BLaER1 (cell line): ENCODE results near the gene SPOP.

Experiments
- H3K27ac ChIP-seq: shearing (Covaris generic); formaldehyde crosslinking; 2 replicates; pipeline ENCODE4 v1.8.1; 2022
- H3K27me3 ChIP-seq: shearing (Covaris generic); formaldehyde crosslinking; 2 replicates; pipeline ENCODE4 v1.8.1; 2022
- H3K36me3 ChIP-seq: shearing (Covaris generic); formaldehyde crosslinking; 2 replicates; pipeline ENCODE4 v1.8.1; 2022
- H3K4me1 ChIP-seq: shearing (Covaris generic); formaldehyde crosslinking; 2 replicates; pipeline ENCODE4 v1.8.1; 2022
- H3K4me2 ChIP-seq: shearing (Covaris generic); formaldehyde crosslinking; 2 replicates; pipeline ENCODE4 v1.8.1; 2022
- H3K4me3 ChIP-seq: shearing (Covaris generic); formaldehyde crosslinking; 2 replicates; pipeline ENCODE4 v1.8.1; 2022
- H3K9ac ChIP-seq: shearing (Covaris generic); formaldehyde crosslinking; 2 replicates; pipeline ENCODE4 v1.8.1; 2022
- H3K9me3 ChIP-seq: shearing (Covaris generic); formaldehyde crosslinking; 2 replicates; pipeline ENCODE4 v1.8.1; 2022
- H4K20me1 ChIP-seq: shearing (Covaris generic); formaldehyde crosslinking; 2 replicates; pipeline ENCODE4 v1.8.1; 2022
- Cebpa-rat ChIP-seq: shearing (Covaris generic); IDR thresholded peaks from 2 replicates; pipeline ENCODE4 v1.8.1; 2022

SPOP gene

GRCh38 chr17:49621946-49622529, 55.9 kb downstream of the SPOP start:
- Histone ChIP-seq H3K9me3 (no peaks in the 10 kb centered on the region), H4K20me1 (peaks cover 62% of the 10 kb centered on the region), H3K27ac (no peak overlapping the region), H3K4me3 (no peak overlapping the region), H3K4me2 (no peak overlapping the region), H3K36me3 (peaks cover 82% of the 10 kb centered on the region), H3K27me3 (no peaks in the 10 kb centered on the region), H3K4me1 (peaks cover 4% of the 10 kb centered on the region), H3K9ac (no peak overlapping the region)
- no peak for TF ChIP-seq Cebpa-rat

GRCh38 chr17:49621420-49621819, 56.5 kb downstream of the SPOP start:
- H3K4me3 ChIP-seq = no peak overlapping the region
- no peak overlapping the region for H3K9ac ChIP-seq
- no peak overlapping the region for H3K27ac ChIP-seq
- no peak overlapping the region for H3K4me2 ChIP-seq
- H3K36me3 ChIP-seq = peaks cover 87% of the 10 kb centered on the region
- no peaks in the 10 kb centered on the region for H3K9me3 ChIP-seq
- H3K27me3 ChIP-seq = no peaks in the 10 kb centered on the region
- H3K4me1 ChIP-seq = peaks cover 10% of the 10 kb centered on the region
- TF ChIP-seq Cebpa-rat = no peak
- H4K20me1 ChIP-seq = peaks cover 63% of the 10 kb centered on the region

- peaks cover 40% of the 10 kb centered on the region; the same call in 1 of the 2 replicates for H4K20me1 ChIP-seq
- H3K9me3 ChIP-seq = no peaks in the 10 kb centered on the region
- no peak overlapping the region for H3K4me2 ChIP-seq
- H3K9ac ChIP-seq = no peak overlapping the region
- TF ChIP-seq Cebpa-rat = no peak
- peaks cover 12% of the 10 kb centered on the region for H3K4me1 ChIP-seq
- no peak overlapping the region for H3K27ac ChIP-seq
- H3K4me3 ChIP-seq = no peak overlapping the region
- no peaks in the 10 kb centered on the region for H3K27me3 ChIP-seq
- peaks cover 92% of the 10 kb centered on the region for H3K36me3 ChIP-seq
Observed at GRCh38 chr17:49618028-49618611, 59.8 kb downstream of the SPOP start.

GRCh38 chr17:49616601-49617131, 61.2 kb downstream of the SPOP start:
- Histone ChIP-seq H3K4me1 (peaks cover 12% of the 10 kb centered on the region), H3K9ac (no peak overlapping the region), H3K36me3 (peaks cover 90% of the 10 kb centered on the region), H3K9me3 (no peaks in the 10 kb centered on the region), H3K4me2 (peak overlapping the region; percentile 24; the same call in 1 of the 2 replicates), H3K4me3 (no peak overlapping the region), H3K27ac (no peak overlapping the region), H3K27me3 (no peaks in the 10 kb centered on the region), H4K20me1 (peaks cover 32% of the 10 kb centered on the region; the same call in 1 of the 2 replicates)
- TF ChIP-seq Cebpa-rat = no peak

- H3K27ac ChIP-seq = no peak overlapping the region
Observed at GRCh38 chr17:49616086-49616485, 61.8 kb downstream of the SPOP start.

GRCh38 chr17:49613182-49613800, 64.6 kb downstream of the SPOP start:
- TF ChIP-seq Cebpa-rat = no peak
- no peak overlapping the region for H3K9ac ChIP-seq
- peaks cover 12% of the 10 kb centered on the region for H3K4me1 ChIP-seq
- H4K20me1 ChIP-seq = peaks cover 19% of the 10 kb centered on the region; the same call in 1 of the 2 replicates
- H3K4me2 ChIP-seq = no peak overlapping the region
- H3K9me3 ChIP-seq = no peaks in the 10 kb centered on the region
- H3K36me3 ChIP-seq = peaks cover 90% of the 10 kb centered on the region
- H3K27me3 ChIP-seq = no peaks in the 10 kb centered on the region
- H3K4me3 ChIP-seq = no peak overlapping the region
- H3K27ac ChIP-seq = no peak overlapping the region

More at GRCh38 chr17:49616086-49616485, 61.8 kb downstream of the SPOP start:
- Histone ChIP-seq H3K4me3 (no peak overlapping the region), H3K4me1 (peaks cover 12% of the 10 kb centered on the region), H3K9me3 (no peaks in the 10 kb centered on the region), H4K20me1 (peaks cover 28% of the 10 kb centered on the region; the same call in 1 of the 2 replicates), H3K4me2 (no peak overlapping the region), H3K36me3 (peaks cover 90% of the 10 kb centered on the region), H3K9ac (no peak overlapping the region), H3K27me3 (no peaks in the 10 kb centered on the region)
- TF ChIP-seq Cebpa-rat = no peak

- H3K9me3 ChIP-seq = no peaks in the 10 kb centered on the region
- peaks cover 12% of the 10 kb centered on the region for H3K4me1 ChIP-seq
- no peak overlapping the region for H3K4me2 ChIP-seq
- no peak overlapping the region for H3K27ac ChIP-seq
- H3K9ac ChIP-seq = no peak overlapping the region
- no peaks in the 10 kb centered on the region for H3K27me3 ChIP-seq
- peaks cover 19% of the 10 kb centered on the region; the same call in 1 of the 2 replicates for H4K20me1 ChIP-seq
- no peak overlapping the region for H3K4me3 ChIP-seq
- peaks cover 90% of the 10 kb centered on the region for H3K36me3 ChIP-seq
- TF ChIP-seq Cebpa-rat = no peak
Observed at GRCh38 chr17:49612726-49613125, 65.2 kb downstream of the SPOP start.

- Histone ChIP-seq H3K4me2 (no peak overlapping the region), H3K4me1 (no peaks in the 10 kb centered on the region), H3K9me3 (no peaks in the 10 kb centered on the region), H3K4me3 (no peak overlapping the region), H3K27me3 (no peaks in the 10 kb centered on the region), H3K36me3 (peaks cover 91% of the 10 kb centered on the region), H3K27ac (no peak overlapping the region), H3K9ac (no peak overlapping the region), H4K20me1 (peaks cover 7% of the 10 kb centered on the region; the same call in 1 of the 2 replicates)
- TF ChIP-seq Cebpa-rat = 0 out of 2 replicates have a peak, but pooled peaks have one; percentile 28
Observed at GRCh38 chr17:49610883-49611584, 66.9 kb downstream of the SPOP start.

GRCh38 chr17:49604314-49604869, 73.5 kb downstream of the SPOP start:
- H3K9me3 ChIP-seq = no peaks in the 10 kb centered on the region
- H3K27me3 ChIP-seq = no peaks in the 10 kb centered on the region
- H3K9ac ChIP-seq = no peak overlapping the region
- H3K36me3 ChIP-seq = peaks cover 100% of the 10 kb centered on the region
- no peak overlapping the region for H3K27ac ChIP-seq
- no peak overlapping the region for H3K4me2 ChIP-seq
- peaks cover 13% of the 10 kb centered on the region for H3K4me1 ChIP-seq
- H3K4me3 ChIP-seq = no peak overlapping the region
- H4K20me1 ChIP-seq = no peaks in the 10 kb centered on the region
- no peak for TF ChIP-seq Cebpa-rat
